ENCODE results near the gene TAF10.

TAF10 gene

DNA sequence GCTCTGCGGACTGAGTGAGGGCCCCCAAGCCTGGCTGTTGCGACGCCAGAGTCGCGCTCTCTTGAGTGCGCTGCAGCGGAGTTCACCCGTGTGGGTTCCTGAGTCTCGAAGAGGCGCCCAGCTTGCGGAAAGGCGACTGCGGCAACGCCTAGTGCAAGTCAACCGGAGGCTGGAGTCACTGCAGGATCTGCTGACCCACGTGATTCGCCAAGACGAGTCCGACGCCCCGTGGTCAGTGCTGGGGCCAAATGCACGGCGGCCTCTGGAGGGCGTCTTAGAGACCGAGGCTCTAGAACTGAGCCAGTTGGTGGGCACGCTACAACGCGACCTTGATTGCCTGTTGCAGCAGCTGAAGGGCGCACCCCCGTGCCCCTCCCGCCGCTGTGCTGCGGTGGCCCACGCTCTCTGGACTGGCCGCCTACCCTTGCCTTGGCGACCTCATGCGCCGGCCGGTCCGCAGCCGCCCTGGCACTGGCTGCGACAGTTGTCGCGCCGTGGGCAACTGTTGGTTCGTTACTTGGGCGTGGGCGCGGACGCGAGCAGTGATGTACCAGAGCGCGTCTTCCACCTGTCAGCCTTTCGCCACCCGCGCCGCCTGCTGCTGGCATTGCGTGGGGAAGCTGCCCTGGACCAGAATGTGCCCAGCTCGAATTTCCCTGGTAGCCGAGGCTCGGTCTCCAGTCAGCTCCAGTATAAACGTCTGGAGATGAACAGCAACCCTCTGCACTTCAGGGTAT lies 41.2 kb downstream of the TAF10 start:
- H3K27me3 ChIP-seq (ENCODE audit: insufficient read depth, poor library complexity, severe bottlenecking) = no peaks in the 10 kb centered on the region
- TF ChIP-seq SPI1 (IDR thresholded peaks at IDR 0.05; ENCODE audit: borderline replicate concordance, low read depth) (no peak), POLR2AphosphoS5 (IDR thresholded peaks at IDR 0.05; ENCODE audit: low read depth) (no peak), REST (IDR thresholded peaks at IDR 0.05; ENCODE audit: insufficient replicate concordance, low read depth) (no peak), GABPA (IDR thresholded peaks at IDR 0.05; ENCODE audit: low read depth) (no peak)
- H3K4me3 ChIP-seq (replicated peaks; ENCODE audit: insufficient read depth, low read length) = no peak overlapping the region
- DNase-seq (ENCODE audit: low read depth in 1 of 2, low spot score in 1 of 2) = no peak
- H3K27ac ChIP-seq (replicated peaks) = no peak overlapping the region

- Histone ChIP-seq H3K27me3 (ENCODE audit: insufficient read depth, poor library complexity, severe bottlenecking) (no peaks in the 10 kb centered on the region), H3K4me3 (replicated peaks; ENCODE audit: insufficient read depth, low read length) (no peak overlapping the region), H3K27ac (replicated peaks) (no peak overlapping the region)
- TF ChIP-seq, protein P1, sequence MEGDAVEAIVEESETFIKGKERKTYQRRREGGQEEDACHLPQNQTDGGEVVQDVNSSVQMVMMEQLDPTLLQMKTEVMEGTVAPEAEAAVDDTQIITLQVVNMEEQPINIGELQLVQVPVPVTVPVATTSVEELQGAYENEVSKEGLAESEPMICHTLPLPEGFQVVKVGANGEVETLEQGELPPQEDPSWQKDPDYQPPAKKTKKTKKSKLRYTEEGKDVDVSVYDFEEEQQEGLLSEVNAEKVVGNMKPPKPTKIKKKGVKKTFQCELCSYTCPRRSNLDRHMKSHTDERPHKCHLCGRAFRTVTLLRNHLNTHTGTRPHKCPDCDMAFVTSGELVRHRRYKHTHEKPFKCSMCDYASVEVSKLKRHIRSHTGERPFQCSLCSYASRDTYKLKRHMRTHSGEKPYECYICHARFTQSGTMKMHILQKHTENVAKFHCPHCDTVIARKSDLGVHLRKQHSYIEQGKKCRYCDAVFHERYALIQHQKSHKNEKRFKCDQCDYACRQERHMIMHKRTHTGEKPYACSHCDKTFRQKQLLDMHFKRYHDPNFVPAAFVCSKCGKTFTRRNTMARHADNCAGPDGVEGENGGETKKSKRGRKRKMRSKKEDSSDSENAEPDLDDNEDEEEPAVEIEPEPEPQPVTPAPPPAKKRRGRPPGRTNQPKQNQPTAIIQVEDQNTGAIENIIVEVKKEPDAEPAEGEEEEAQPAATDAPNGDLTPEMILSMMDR (IDR thresholded peaks at IDR 0.05; ENCODE audit: insufficient read depth, low read length) = no peak
- TF ChIP-seq POLR2AphosphoS5 (IDR thresholded peaks at IDR 0.05; ENCODE audit: low read depth) (no peak), REST (IDR thresholded peaks at IDR 0.05; ENCODE audit: insufficient replicate concordance, low read depth) (no peak), SPI1 (IDR thresholded peaks at IDR 0.05; ENCODE audit: borderline replicate concordance, low read depth) (no peak), GABPA (IDR thresholded peaks at IDR 0.05; ENCODE audit: low read depth) (no peak)
- DNase-seq (ENCODE audit: low read depth in 1 of 2, low spot score in 1 of 2) = no peak
Observed at GRCh38 chr11:6569706-6570105, 42.3 kb downstream of the TAF10 start.

DNA sequence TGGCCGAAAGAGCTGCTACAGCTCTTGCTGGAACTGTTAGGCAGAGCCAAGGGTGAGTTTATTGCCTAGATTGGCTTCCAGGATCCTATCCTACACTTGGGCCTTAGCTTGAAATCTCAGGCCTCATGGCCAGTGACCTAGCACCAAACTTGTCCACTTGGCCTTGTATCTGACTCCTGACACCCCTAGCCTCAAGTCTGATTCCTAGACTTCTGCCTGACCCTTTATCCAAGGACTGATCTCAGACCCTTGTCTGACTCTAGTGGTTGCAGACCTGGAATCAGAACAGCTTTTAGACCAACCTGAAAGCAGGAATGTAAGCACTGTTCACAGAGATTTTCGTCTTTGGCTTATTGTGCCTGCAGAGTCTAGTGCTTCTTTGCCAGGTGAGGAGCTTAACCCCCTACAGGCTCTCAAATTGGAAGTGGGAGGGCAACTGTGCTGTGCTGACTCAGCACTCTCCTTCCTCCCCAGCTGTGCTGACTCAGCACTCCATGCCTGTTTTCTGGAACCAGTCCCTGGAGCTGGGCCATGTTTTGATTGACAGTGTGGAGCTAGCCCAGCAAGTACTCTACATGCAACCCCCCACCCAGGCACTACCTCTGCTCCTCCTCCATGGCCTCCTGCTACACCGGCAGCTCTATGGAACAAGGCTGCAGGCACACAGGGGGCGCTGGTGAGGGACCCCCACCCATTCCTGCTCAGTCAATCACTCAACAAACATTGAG lies 43.7 kb downstream of the TAF10 start:
- DNase-seq (ENCODE audit: low read depth in 1 of 2, low spot score in 1 of 2) = no peak
- TF ChIP-seq GABPA (IDR thresholded peaks at IDR 0.05; ENCODE audit: low read depth) (no peak), SPI1 (IDR thresholded peaks at IDR 0.05; ENCODE audit: borderline replicate concordance, low read depth) (no peak), POLR2AphosphoS5 (IDR thresholded peaks at IDR 0.05; ENCODE audit: low read depth) (no peak), REST (IDR thresholded peaks at IDR 0.05; ENCODE audit: insufficient replicate concordance, low read depth) (no peak)
- TF ChIP-seq, protein P1 (IDR thresholded peaks at IDR 0.05; ENCODE audit: insufficient read depth, low read length) = no peak
- Histone ChIP-seq H3K27me3 (ENCODE audit: insufficient read depth, poor library complexity, severe bottlenecking) (no peaks in the 10 kb centered on the region), H3K27ac (replicated peaks) (no peak overlapping the region), H3K4me3 (replicated peaks; ENCODE audit: insufficient read depth, low read length) (no peak overlapping the region)
